Activated effector memory CD4-positive, alpha-beta T cell treated with anti-CD3 and anti-CD28 coated beads, Interleukin-2, amount 50 U/mL, for 16 hours (primary cell): ENCODE results near the gene ZDHHC11.
"Not testable (repeated sequence)": the region's sequence is repeated elsewhere in the genome, so short reads cannot be mapped to it uniquely, and the experiment has no call there.

Source experiments
- DNase-seq: peaks from one replicate; pipeline ENCODE4 v3.0.0-alpha.2; 2020

ZDHHC11 gene

DNA sequence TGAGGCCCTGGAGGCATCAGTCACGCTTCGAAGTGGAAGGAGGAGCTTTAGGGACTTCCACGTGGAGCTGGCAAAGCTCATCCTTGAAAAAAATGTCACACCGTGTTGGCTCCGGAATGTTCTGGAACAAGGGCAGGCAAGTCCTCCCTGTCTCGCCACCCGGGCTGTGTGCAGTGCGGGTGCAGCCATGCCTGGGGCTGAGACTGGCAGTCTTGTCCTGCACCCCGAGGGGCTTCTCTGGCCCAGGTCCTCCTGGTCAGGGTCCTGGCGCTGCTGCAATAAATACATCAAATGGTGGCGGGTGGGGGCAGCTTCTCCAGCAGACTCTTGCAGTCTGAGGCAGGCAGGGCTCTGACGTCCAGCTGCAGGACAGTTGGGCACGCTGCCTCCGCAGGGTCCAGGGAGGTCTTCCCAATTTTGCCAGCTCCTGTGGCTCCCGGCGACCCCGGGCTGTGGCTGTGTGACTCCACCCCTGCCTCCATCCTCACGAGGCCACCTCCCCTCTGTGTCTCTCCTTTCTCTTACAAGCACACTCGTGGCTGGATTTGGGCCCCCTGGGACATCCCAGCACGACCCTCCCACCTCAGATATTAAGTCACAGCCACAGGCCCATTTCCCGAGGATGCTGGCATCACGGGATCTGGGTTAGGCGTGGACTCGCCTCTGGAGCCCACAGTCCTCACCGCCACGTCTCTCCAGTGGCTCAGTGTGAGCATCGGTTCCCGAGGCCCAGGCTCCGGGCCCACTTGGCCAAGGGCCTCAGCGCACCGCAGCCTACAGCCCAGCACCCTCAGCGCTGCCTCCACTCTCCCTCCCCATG is 8.2 kb downstream of the ZDHHC11 start:
- DNase-seq = peak; percentile 60

DNA sequence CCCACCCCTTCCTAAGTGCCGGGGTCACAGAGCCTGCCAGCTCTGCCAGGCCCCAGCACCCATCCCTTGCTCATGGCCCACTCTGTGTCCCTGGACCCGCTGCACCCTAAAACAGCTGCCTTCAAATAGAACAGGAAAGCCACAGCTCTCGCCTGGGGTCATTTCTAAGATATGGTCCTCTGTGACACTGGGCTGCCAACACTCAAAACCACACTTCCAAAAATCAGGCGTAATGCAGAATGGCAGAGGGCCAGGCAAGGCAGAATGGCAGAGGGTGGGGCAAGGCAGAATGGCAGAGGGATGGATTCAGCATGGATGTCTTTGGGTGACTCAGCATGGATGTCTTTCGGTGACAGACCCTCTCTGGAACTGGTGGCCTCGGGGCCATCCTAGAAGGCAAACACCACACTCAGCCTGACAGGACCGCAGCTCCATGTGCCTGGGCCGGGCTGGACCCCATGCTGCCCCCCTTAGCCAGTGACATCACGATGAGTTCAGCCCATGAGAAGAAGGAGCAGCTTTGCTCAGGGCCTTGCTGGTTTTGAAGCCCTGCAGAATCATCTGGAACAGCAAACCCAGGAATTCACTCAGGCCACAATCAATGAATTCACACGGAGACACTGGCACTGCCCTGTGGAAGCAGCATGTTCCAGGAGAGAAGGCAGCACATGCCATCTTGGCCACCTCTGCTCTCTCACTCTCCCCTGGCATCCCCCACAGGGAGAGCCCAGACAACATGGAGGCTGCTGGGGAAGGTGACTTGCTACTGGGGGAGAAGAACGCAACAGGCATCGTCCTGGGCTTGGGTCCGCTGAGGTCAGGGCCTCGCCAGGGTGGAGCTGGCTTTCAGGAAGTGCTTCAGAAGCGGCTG is 9.0 kb downstream of the ZDHHC11 start:
- peak; percentile 61 for DNase-seq

DNA sequence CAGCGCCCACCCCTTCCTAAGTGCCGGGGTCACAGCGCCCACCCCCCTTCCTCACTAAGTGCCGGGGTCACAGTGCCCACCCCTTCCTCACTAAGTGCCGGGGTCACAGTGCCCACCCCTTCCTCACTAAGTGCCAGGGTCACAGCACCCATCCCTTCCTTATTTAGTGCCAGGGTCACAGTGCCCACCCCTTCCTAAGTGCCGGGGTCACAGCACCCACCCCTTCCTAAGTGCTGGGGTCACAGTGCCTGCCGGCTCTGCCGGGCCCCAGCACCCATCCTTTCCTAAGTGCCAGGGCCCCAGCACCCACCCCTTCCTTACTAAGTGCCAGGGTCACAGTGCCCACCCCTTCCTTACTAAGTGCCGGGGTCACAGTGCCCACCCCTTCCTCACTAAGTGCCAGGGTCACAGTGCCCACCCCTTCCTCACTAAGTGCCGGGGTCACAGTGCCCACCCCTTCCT is 9.8 kb downstream of the ZDHHC11 start:
- DNase-seq = not testable (repeated sequence)

DNA sequence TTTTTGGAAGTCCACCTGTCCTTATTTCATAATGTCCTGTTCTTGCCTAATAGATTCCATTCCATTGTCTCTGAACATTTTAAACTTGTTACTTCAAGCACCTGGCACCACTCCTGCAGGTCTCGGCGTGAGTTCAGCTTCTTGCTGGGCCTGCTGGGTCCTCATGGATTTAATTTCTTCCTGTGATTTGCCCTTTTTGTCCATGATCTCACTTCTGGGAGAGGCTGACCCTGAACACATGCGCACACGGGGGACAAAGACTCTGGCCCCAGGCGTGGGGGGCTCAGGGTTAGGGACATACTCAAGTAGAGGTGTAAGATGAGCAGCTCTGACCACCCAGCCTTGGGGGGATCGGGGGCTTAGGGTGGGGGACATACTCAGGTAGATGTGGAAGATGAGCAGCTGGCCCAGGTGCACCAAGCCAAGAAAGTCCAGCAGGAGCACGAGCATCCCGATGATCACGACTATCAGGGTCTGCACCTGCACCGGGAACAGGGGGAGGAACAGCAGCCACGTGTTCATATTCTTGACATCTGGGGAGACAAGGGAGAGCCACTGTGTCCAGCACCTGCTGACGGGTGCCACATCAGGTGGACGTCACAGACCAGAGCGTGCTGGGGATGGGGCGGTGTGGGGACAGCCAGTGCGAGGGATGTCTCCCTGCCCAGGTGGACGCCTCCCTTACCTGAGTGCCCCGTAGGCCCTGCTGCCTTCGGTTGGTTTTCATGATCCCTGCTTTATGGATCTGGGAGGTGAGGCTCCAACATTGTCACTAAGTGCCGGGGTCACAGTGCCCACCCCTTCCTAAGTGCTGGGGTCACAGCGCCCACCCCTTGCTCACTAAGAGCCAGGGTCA is 10.4 kb downstream of the ZDHHC11 start:
- peak; percentile 57 for DNase-seq

DNA sequence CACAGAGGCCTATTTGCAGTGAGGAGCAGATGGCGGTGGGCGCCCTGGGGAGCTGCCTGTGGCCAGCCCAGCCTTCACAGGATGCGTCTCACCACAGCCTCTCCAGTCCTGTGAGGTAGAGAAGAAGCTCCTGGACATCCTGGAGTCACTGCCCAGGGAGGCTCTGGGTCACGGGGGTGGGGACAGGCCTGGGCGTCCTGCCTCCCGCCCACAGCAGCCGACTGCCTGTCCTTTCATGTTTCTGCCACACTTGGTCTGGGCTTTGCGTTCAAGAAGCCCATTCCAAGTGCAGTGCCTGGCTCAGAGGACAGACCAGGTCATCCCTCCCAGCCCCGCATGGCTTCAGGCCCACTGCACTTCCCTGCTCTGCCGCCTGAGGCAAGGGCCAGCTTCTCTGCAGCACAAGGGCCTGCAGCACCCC is 12.3 kb downstream of the ZDHHC11 start:
- DNase-seq = peak; percentile 63

DNA sequence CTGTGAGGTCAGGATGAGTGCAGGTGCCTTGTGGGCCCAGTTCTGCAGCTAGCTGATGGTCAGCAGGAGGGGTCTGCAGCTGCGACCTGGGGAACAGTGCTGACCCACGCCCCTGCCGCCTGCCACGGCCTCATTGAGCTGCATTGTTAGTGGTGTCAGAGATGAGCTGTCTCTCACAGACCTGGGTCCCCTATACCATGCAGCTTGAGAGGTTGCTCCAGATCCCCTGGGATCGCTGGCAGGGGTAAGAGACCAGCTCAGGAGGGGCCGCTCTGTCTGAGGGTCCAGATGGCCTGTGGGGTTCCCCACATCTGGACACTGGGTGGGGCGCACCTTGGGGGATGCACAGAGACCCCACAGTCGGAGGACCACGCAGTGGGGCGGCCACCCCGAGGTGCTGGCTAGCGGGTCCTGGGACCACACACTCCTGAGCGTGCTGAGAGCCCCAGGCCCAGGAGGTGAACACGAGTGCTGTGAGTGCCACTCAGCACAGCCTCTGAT is 13.1 kb downstream of the ZDHHC11 start:
- DNase-seq = peak; percentile 49

DNA sequence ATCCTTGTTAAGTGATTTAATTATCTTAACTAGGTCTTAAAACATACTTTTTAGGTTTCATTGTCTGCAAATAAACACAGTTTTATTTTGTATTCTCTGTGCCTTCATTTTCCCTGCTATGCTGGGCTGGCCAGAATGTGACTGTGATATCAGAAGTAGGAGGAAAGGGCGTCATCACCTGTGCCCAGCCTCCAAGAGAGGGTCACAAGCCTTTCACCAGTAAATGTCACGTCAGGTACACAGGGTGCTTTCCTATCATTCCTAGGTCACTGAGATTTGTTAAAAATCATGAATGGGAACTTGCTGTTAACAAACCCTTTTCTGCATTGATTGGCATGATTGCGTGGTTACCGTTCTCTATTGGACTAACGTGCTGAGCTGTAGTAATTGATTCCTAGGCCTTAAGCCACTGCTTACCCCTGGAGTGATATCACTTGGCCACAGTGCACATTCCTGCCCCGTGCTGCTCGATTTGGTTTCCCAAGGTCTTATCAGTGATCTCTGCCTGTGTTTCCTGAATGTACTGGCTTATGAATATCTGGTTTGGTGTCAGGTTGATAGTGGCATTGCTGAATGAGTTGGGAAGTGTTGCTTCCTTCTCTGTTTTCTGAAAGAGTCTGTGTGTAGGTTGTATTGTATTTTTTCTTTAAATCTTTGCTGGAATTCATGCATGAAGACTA is 14.7 kb downstream of the ZDHHC11 start:
- not testable (repeated sequence) for DNase-seq

DNA sequence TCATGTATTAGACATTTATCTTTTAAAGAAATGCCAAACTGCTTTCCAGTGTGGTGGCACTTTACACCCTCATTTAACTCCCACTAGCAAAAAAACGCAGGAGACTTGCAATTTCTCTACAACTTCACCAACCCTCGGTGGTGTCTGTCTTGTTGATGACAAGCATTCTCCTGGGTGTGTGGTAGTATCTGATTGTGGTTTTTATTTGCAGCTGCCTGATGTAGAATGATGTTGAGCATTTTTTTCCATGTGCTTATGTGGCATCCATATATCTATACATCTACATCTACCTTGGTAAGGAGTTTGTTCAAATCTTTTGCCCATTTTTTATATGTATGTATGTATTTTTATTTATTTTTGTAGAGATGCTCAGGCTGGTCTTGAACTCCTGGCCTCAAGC is 16.8 kb downstream of the ZDHHC11 start:
- DNase-seq = not testable (repeated sequence)

DNA sequence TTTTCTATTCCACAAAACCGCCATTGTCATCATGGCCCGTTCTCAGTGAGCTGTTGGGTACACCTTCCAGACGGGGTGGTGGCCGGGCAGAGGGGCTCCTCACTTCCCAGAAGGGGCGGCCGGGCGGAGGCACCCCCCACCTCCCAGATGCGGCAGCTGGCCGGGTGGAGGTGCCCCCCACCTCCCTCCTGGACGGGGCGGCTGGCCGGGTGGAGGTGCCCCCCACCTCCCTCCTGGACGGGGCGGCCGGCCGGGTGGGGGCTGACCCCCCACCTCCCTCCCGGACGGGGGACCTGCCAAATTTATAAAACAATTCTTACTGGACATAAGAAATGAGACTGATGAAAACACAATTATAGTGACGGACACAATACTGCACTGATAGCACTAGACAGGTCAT is 22.6 kb downstream of the ZDHHC11 start:
- DNase-seq = peak; percentile 45

DNA sequence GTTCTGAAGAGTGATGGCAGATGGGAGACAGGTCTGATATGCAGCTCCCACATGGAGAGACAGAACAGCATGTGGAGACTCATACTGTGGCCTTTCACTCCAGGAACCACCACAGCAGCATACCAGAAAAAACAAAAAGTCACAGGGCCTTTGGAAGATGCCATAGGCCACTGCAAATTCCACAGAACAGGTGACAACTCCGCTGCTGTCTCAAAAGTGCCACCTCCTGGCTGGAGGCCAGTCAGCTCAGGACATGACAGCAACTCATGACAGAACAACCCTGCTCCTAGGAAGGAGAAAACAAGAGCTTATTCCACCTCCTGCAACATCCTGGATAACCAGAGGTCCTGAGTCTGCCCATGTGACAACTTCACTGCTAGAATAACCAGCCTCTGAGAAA is 25.2 kb downstream of the ZDHHC11 start:
- not testable (repeated sequence) for DNase-seq

DNA sequence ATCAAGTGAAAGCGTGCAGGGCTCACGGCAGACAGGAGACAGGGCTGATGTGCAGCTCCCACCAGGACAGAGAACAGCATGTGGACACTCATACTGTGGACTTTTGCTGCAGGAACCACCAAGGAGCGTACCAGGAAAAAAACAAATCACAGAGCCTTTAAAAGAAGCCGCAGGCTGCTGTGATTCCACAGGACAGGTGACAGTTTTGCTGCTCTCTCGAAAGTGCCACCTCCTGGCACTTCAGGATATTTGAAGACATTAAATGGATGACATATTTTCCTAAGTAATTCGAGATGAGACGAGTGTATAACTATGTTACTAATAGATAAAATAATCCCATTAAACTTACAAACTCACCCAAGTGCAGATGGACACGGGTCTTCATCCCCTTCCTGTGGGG is 29.3 kb downstream of the ZDHHC11 start:
- DNase-seq = no peak

DNA sequence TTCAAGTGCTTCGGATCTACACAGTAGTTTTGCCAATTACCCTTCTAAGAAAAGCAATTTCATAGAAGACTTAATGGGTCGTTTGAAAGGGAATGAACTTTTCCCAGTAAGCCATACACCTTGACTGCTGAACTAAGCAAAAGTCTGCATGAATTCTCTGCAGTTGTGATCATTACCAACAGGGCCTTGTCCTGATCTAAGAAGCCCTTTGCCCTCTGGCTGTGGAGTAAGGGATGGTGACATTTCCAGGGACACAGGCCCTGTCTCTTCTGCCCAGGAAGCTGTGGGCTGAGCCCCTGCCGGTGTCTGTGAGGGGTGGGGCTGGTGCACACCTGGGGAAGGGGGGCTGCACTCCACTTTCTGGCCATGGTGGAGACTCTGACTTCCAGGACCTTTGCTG is 30.5 kb downstream of the ZDHHC11 start:
- no peak for DNase-seq

DNA sequence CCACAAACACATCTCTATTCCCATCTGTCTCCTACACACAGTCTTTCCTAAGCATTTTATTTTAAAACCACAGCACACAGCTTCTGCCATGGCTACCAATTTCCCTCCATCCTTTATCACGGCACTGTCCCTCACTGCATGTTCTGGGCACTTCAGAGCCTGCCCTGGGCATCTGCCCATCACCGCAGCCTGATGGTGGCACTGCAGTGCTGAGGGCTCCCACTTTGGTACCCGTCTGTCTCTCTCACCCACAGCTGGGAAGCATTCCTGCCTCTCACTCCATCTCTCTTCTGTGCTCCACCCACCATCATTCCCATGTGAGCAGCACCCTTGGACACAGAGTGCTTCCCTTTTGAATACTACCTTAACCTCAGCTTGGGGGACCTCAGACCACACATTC is 31.7 kb downstream of the ZDHHC11 start:
- no peak for DNase-seq

DNA sequence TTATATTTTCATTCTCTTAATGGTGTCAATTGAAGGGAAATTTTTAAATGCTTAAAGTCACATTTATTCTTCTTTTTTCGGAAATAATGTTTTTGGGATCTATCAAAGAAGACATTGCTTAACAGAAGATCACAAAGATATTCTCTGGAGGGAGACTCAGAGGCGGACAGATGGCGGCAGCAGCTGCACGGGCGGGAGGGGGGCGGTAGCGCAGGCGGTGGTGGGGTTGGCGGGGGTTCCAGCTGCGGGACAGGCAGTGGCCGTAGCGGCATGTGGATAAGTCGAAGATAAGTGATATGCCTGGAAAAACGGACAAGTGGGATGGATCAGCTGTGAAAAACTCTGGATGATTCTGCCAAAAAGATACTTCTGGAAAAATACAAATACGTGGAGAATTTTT is 34.6 kb downstream of the ZDHHC11 start:
- DNase-seq = no peak

DNA sequence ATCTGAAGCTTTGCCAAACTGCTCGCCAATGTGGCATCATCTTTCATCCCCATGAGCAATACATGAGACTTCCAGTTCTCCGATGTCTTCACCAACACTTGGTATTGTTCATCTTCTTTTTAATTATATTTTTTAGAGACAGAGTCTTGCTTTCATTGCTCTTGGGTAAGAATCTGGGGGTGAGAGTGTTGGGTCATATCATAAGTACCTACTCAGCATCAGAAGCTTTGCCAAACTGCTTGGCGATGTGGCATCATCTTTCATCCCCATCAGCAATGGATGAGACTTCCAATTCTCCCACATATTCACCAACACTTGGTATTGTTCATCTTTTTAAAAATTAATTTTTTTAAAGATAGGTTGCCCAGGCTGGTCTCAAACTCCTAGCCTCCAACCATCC is 35.3 kb downstream of the ZDHHC11 start:
- DNase-seq = no peak

DNA sequence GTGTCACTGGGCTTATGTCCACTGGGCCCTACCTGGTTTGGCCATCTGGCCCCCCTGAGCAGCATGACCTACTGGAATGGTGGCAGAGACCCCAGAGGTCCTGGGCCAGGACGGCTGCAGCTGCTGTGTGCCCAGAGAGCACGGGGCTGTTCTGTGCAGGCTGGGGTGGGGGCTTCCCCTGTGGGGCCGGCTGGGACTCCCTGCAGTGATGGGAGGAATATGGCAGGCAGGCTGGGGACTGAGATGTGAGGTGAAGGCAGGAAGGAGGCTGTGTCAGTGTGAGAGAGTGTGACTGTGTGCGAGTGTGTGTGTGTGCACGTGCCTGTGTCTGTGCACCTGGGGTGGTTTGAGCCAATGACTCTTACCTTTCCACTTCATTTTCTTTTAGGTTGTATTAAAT is 37.2 kb downstream of the ZDHHC11 start:
- DNase-seq = not testable (repeated sequence)

DNA sequence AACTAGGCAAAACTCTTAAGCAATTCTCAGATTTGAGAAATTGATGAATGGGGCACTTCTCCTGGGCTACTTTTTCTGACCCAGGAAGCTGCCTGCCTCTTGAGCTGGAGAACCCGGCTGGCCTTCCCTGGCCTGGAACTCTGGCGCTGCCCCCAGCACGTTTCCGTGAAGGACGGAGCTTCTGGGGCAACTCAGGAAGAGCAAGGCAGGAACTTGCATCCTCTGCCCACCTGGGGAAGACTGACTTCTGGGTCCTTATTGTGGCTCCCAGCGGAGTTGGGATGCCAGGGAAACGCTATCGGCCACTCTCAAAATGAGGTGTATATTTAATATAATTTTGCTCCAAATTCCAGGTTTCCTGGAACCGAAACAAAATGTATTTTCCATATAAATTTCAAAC is 39.4 kb downstream of the ZDHHC11 start:
- not testable (repeated sequence) for DNase-seq

DNA sequence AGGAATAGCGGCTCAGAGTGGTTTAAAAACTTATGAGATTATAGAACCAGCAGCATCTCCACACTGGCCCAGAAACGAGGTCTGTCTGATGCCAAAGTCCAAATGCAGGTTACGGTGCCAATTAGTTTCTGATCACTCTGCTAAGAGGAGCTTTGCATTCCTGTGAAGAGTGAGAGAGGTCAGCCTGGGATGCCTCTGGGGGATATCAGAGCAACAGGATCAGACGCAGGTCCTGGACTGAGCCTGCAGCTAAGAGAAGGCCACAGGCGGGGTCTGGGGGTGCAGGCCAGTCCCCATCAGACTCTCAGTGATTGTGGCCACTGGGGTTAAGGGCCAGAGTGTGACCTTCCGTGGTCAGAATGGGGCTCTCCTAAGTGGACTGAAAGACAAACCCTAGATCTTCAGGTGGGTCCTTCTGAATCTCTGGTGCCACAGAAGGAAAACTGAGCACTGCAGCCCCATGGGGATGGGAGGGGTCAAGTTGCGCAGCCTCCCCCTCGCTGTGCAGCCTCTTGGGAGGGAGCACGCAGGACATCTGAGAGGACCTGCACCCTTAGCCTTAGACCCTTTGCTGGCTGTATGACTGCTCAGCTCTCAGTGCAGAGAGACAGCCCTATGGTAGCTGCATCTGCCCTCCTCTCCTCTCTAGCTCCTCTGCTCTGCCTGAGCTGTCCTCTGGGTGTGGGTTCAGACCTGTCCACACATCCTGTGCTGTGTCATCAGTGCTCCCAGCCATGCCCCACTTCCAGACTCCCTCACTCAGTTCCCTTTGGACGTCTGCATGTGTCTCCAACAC is 42.9 kb downstream of the ZDHHC11 start:
- DNase-seq = not testable (repeated sequence)

DNA sequence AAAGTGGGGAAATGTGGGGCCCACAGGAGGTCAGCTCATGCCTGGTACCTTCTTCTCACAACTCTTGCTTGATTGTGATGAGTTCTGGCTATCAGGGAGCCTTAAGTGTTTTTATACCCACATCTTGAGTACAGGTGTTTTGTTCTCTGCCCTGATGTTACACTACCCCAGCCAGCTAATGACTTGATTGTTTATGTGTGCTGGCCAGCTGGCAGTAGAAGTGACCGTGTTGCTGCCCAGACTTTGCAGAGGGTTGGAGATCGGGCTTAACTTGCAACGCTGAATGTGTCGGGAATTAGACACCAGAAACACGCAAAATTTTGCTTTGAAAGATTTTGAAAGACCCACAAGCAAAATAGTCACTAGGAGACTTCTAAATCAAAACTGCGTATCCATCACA is 49.3 kb downstream of the ZDHHC11 start:
- DNase-seq = no peak

DNA sequence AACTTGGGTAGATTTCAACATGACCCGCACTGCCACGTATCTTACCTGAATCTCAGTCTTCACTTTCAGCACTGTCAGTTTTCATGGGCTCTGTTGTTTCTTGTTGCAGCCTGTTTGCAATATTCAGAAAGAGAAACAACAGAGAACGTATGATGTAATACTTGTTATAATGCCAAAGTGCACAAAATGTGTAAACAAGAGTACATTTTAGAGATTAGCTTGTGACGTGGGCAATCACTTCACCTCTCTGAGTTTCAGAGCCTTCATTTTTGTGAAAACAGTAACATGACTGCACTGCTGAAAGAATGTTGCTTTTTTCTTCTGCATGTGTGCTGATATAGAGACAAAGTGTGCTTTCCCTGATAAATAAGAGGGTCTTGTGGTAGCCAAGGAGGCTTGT is 49.7 kb downstream of the ZDHHC11 start:
- DNase-seq = not testable (repeated sequence)

DNA sequence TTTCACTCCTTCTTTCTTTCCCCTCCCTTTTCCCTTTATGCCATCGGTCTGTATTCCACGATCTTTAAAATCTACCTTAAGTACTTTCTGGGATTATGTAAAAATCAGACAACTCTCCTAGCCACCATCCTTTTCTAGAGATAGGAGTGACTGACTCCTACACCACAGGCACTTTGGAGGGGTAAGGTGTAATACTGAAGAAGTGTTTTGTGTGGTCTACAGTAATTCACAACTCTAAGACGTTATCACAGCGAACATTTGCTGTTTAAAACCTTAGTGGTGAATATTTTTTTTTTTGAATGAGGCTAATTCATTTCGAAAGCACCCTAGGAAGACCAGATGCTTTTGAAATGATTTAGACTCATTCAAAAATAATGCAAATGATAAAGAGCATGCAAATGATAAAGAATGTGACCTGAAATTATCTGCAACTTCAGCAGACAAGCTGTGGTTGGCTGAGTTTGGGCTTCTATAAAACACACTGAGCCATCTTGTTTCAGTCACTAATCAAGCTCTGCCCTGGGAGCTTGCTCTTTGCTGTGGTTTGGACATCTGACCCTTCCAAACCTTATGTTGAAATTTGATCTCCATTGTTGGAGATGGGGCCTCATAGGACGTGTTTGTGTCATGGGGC is 52.2 kb downstream of the ZDHHC11 start:
- not testable (repeated sequence) for DNase-seq
